Limb (tissue), 2 donors: ENCODE results near the gene CYB561.

ENCODE experiments used
- DNase-seq, 2 donors: peaks; one replicate each; pipeline ENCODE4 v3.0.0-alpha.2; 2016; ENCODE audit errors: extremely low spot score in 2 of 2

CYB561 gene, protein sequence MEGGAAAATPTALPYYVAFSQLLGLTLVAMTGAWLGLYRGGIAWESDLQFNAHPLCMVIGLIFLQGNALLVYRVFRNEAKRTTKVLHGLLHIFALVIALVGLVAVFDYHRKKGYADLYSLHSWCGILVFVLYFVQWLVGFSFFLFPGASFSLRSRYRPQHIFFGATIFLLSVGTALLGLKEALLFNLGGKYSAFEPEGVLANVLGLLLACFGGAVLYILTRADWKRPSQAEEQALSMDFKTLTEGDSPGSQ

GRCh38 chr17:63445954-63446752 is at the start of gene CYB561:
Gene CYB561 (minus strand): TSS chr17:63446306. CDS start chr17:63437547, 8,759 bp downstream.
- DNase-seq: peak; percentile 27 to 87

- DNase-seq: no peak
These were observed 49.4 kb upstream of the CYB561 start for GRCh38 chr17:63495491-63495890.

DNA sequence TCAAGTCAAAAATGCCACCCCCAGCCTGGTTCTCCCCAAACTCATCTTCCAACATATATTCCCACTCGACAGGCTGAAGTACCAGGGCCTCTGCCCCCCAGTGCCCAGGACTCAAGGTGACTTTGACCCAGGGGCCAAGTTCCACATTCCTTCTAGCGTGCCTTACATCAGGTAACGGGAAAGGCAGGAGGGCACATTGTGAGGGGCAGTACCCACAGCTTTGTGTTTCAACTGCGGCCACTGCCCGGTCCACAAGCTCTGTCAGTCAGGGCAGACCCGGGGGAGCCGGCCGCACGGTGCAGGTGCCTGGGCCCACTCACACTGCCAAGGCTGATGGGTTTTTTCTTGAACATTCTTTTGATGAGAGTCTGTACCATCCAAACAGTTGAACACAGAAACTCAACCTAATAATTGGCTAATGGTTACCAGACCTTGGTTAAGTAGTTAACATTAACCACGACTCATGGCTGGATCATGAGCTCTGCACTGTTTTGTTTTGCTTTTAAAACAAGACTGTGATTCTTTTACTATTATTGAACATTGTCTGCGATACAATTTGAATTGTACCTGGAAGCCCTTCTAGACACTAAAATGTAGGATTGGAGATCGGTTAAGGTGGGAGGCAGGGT is 48.3 kb upstream of the CYB561 start:
- DNase-seq: no peak

DNA sequence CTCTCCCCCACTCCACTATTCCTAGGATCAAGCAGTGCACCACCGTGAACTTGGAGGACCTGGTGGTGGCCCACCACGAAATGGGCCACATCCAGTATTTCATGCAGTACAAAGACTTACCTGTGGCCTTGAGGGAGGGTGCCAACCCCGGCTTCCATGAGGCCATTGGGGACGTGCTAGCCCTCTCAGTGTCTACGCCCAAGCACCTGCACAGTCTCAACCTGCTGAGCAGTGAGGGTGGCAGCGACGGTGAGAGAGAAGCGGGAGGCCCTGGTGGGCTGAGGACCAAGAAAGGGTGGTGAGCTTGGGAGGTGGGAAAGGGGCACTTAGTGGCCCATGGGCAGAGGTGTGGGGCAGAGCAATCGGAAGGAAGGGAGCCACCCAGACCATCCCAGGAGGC is 47.3 kb upstream of the CYB561 start:
- no peak for DNase-seq

- no peak for DNase-seq
These were observed 46.8 kb upstream of the CYB561 start for GRCh38 chr17:63492940-63493339.

DNA sequence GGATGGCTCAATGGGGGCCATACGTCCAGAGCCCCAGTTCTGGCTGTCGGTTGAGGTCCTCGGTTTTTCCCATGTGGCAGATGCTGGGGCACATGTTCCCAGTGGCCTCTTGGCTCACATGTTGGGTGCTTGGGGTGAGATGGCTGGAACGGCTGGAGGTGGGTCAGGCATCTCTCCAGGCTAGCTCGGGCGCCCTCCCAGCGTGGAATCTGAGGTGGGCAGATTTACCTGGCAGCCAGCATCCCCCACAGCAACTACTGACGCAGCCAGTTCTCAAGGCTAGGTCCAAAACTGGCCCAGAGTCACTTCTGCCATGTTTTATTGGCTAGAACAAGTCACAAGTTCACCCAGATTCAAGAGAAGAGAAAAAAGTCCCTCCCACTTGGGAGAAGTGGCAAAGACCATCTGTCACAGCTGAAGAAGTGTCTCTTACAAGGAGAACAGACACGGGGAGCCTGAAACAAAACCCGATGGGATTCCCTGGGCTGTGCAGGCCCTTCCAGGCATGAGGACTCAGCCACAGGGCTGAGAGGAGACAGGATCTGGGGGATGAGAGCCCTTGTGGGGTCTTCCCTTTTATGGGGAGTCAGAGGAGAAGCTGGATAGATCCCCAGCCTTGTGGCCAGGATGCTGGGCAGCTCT is 46.0 kb upstream of the CYB561 start:
- no peak for DNase-seq

- DNase-seq: no peak
These were observed 45.3 kb upstream of the CYB561 start for GRCh38 chr17:63491413-63491812.

DNA sequence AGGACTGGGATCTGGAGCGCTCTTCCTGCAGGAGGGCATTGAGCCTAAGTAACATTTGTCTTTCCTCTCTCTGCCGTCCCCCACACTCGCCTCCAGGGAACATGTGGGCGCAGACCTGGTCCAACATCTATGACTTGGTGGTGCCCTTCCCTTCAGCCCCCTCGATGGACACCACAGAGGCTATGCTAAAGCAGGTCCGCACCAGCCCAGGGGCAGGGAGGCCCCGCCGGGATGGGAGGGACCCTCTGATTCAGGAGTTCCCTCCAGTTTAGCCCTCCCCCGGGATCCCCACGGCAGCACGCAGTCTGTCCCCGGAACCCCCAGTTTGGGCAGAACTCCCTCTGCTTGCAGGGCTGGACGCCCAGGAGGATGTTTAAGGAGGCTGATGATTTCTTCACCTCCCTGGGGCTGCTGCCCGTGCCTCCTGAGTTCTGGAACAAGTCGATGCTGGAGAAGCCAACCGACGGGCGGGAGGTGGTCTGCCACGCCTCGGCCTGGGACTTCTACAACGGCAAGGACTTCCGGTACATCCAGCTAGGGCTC is 44.8 kb upstream of the CYB561 start:
- no peak for DNase-seq

DNA sequence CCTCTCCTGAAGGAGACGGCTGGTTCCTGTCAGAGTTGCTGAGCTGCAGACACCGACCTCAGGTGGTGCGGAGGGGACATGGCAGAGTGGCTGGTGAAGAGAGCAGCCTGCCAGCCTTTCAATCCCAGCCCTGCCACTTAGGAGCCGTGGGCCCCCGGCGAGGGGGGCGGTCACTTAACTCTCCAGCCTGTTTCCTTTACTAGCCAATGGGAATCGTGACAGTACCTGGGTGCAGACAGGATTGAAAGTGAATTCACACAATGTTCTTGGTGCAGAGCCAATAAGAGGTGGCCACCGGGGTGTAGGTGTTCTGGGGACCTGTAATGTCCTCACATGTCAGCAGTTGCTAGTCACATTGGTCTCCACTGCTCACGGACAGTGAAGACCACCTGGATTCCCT is 44.2 kb upstream of the CYB561 start:
- DNase-seq: no peak

DNA sequence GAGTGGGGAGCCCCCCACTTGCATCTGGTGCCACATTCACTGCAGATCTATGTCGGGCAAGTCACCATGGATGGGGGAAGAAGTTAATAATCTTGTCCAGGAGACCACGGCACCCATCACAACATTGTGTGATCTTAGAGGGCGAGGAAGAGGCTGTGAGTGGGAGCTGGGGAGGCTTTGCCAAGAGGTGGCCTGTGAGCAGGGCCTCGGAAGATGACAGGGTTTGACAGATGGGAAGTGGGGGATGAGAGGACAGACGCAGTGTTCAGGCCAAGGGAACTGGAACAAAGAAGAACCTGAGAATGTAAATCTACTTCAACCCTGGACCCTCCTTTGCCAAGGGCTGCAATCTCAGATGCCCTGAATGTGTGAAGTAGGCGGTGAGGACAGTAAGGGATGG is 43.2 kb upstream of the CYB561 start:
- no peak for DNase-seq

DNA sequence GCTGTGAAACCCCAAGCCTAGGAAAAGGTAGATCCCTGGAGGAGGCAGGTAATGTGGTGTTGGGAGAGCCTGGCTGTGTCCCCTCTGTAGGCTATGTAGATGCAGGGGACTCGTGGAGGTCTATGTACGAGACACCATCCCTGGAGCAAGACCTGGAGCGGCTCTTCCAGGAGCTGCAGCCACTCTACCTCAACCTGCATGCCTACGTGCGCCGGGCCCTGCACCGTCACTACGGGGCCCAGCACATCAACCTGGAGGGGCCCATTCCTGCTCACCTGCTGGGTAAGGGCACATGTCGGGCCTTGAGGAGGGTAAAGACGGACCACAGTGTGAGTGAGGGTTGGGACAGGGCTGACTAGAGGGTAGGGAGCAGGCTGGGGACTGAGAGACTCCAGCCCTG is 42.7 kb upstream of the CYB561 start:
- no peak for DNase-seq

- DNase-seq: no peak
These were observed 40.9 kb upstream of the CYB561 start for GRCh38 chr17:63487014-63487339.

DNA sequence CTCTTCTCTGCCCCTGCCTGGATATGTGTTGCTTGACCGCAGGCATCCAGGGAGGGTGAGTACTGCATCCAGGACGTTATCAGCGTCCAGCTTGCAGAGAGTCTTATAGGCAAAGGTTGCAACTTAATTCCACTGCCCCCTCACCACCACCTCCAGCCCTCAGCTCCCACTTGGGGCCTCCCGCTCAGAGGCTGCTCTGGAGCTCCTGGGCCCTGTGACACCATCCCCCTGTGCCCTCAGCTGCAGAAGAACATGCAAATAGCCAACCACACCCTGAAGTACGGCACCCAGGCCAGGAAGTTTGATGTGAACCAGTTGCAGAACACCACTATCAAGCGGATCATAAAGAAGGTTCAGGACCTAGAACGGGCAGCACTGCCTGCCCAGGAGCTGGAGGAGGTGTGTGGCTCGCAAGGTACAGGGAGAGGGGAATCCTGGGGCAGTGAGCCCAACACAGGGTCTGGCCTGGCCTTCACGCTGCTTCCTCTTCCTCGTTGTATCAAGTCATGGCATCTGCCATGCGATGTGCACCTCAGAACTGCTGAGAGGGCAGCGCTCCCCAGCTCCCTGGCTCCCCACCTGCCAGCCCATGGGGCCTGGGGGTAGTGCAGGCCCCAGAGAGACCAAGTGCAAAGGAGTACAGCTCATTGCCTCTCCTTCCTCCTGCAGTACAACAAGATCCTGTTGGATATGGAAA is 40.4 kb upstream of the CYB561 start:
- DNase-seq: no peak

DNA sequence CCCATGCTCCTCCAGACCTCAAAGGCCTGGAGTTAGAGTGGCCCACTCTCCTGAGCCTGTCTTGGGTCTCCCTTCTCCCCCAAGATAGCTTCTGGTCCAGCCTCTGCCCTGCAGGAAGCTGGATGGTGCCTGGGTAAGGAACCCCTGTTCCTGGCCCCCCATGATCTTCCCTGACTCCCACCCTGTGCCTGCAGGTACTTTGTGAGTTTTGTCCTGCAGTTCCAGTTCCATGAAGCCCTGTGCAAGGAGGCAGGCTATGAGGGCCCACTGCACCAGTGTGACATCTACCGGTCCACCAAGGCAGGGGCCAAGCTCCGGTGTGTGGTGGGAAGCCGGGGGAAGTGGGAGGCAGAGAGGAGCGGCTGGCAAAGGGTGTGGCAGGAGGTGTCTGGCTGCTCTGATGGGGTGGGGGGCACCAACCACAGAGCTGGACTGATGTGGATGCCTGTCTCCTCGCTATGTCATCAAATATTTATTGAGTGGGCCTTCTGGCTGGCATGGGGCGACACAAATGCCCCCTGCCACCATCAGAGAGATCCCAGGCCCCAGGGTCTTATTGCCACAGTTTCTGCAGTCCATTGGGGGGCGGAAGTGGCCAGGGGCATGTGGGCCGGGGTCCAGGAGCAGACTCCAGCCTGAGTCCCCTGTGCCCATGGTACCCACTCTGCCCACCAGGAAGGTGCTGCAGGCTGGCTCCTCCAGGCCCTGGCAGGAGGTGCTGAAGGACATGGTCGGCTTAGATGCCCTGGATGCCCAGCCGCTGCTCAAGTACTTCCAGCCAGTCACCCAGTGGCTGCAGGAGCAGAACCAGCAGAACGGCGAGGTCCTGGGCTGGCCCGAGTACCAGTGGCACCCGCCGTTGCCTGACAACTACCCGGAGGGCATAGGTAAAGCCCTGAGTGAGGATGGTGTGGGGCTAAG is 37.8 kb upstream of the CYB561 start:
- no peak for DNase-seq

DNA sequence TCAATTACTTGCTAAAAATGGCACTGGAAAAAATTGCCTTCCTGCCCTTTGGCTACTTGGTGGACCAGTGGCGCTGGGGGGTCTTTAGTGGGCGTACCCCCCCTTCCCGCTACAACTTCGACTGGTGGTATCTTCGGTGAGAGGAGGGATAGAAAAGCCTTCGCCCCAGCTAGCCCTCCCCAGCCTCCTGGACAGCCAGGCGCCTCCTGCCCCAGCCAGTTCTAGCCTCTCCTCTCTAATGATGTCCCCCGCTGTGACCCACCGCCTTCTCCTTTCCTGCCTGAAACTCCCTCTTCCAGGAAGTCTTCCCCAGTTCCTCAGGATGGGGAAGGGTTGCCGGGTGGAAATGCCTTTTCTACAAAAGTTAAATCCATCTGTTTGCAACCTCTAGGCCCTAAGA is 36.9 kb upstream of the CYB561 start:
- no peak for DNase-seq

- DNase-seq: no peak
These were observed 36.4 kb upstream of the CYB561 start for GRCh38 chr17:63482509-63482908.

GRCh38 chr17:63481488-63481870 is 35.4 kb upstream of the CYB561 start:
- DNase-seq: no peak

GRCh38 chr17:63480826-63481487 is 34.9 kb upstream of the CYB561 start:
- no peak for DNase-seq

GRCh38 chr17:63480192-63480784 is 34.2 kb upstream of the CYB561 start:
- DNase-seq: no peak
